SK-N-SH (cell line): ENCODE measurements around the gene PPM1A. TPM values are rescaled to one million over a fixed set of nuclear protein-coding genes. Genes with fewer than 3 reads are reported as not detected.

Experiments used
- CTCF ChIA-PET: fragments of 300-600, 350-600 bp; formaldehyde crosslinking; extraction: SDS; loops from one replicate; lab custom pipeline; 2021; lab: Yijun Ruan, JAX
- POLR2A ChIA-PET: fragments of 350-600 bp; sonication (Branson Sonifier 250); formaldehyde crosslinking; extraction: SDS; loops from one replicate; lab custom pipeline; 2020; ENCODE audit warnings: antibody characterized with exemption, inconsistent platforms; lab: Yijun Ruan, JAX
- DNase-seq: peaks from one replicate; pipeline ENCODE4 v3.0.0; 2012
- H2AFZ ChIP-seq: fragments of 200-600 bp; sonication (generic); 2 replicates; pipeline ENCODE4 v1.8.1; 2016; ENCODE audit warnings: antibody characterized with exemption, mild to moderate bottlenecking, low read depth
- H3F3A ChIP-seq: fragments of 200-600 bp; sonication (generic); replicated peaks from 2 replicates; pipeline ENCODE3; 2016; ENCODE audit warnings: antibody characterized with exemption, mild to moderate bottlenecking; ENCODE audit not compliant: insufficient read depth
- H3K27ac ChIP-seq, 2 experiments: fragments of 200-500 bp in 1 of 2; fragments of 200-600 bp in 1 of 2; sonication (Bioruptor generic) in 1 of 2; sonication (generic), shearing (Covaris generic) in 1 of 2; 2 replicates each; pipeline versions ENCODE4 v1.5.1 to v1.6.1; 2014 to 2016; ENCODE audit warnings: low read depth in 2 of 2, inconsistent platforms in 1 of 2, low read length in 1 of 2, mild to moderate bottlenecking in 1 of 2, mixed read lengths in 1 of 2
- H3K27me3 ChIP-seq: fragments of 200-600 bp; sonication (generic), shearing (Covaris generic); 2 replicates; pipeline ENCODE4 v1.6.1; 2016; ENCODE audit warnings: mixed run types; ENCODE audit not compliant: insufficient read depth
- H3K36me3 ChIP-seq, 2 experiments: fragments of 200-500 bp in 1 of 2; fragments of 200-600 bp in 1 of 2; sonication (Bioruptor generic) in 1 of 2; sonication (generic) in 1 of 2; replicated peaks in 1 of 2; 2 replicates each; pipeline versions ENCODE3 to v1.5.1; 2014 to 2016; ENCODE audit warnings: low read length in 1 of 2, mild to moderate bottlenecking in 1 of 2; ENCODE audit not compliant: insufficient read depth in 2 of 2, control insufficient read depth in 1 of 2
- H3K4me1 ChIP-seq, 2 experiments: fragments of 200-500 bp in 1 of 2; fragments of 200-600 bp in 1 of 2; sonication (Bioruptor generic) in 1 of 2; sonication (generic), shearing (Covaris generic) in 1 of 2; 2 replicates each; pipeline versions ENCODE4 v1.5.1 to v1.6.1; 2014 to 2016; ENCODE audit warnings: low read depth in 1 of 2, low read length in 1 of 2, mixed run types in 1 of 2; ENCODE audit not compliant: insufficient read depth in 2 of 2, control insufficient read depth in 1 of 2
- H3K4me2 ChIP-seq: fragments of 200-600 bp; sonication (generic), shearing (Covaris generic); 2 replicates; pipeline ENCODE4 v1.6.1; 2017; ENCODE audit warnings: mixed run types
- H3K4me3 ChIP-seq, 2 experiments: fragments of 200-500 bp in 1 of 2; fragments of 200-600 bp in 1 of 2; sonication (Bioruptor generic) in 1 of 2; sonication (generic), shearing (Covaris generic) in 1 of 2; 2 replicates each; pipeline versions ENCODE4 v1.5.1 to v1.8.1; 2014 to 2016; ENCODE audit warnings: low read depth in 2 of 2, inconsistent platforms in 1 of 2, low read length in 1 of 2, mild to moderate bottlenecking in 1 of 2, mixed read lengths in 1 of 2, moderate library complexity in 1 of 2
- H3K79me2 ChIP-seq: fragments of 200-600 bp; sonication (generic); 2 replicates; pipeline ENCODE4 v1.8.1; 2017; ENCODE audit warnings: mild to moderate bottlenecking; ENCODE audit not compliant: insufficient read depth
- H3K9ac ChIP-seq: fragments of 200-600 bp; sonication (generic); 2 replicates; pipeline ENCODE4 v1.6.1; 2017; ENCODE audit warnings: mixed run types
- H3K9me2 ChIP-seq: fragments of 200-600 bp; sonication (generic); 2 replicates; pipeline ENCODE4 v1.6.1; 2017; ENCODE audit warnings: mixed run types
- H3K9me3 ChIP-seq: fragments of 200-600 bp; sonication (generic); 2 replicates; pipeline ENCODE4 v1.6.1; 2017; ENCODE audit warnings: mixed run types, mild to moderate bottlenecking, moderate library complexity
- H4K20me1 ChIP-seq: fragments of 200-600 bp; sonication (generic); 2 replicates; pipeline ENCODE4 v1.6.1; 2017; ENCODE audit warnings: mild to moderate bottlenecking, mixed run types; ENCODE audit not compliant: insufficient read depth
- ELF1 ChIP-seq: IDR thresholded peaks from 2 replicates; pipeline ENCODE4 v1.4.0; 2012
- GABPA ChIP-seq: IDR thresholded peaks from 2 replicates; pipeline ENCODE4 v1.4.0; 2012; ENCODE audit warnings: low read depth, mild to moderate bottlenecking
- GATA2 ChIP-seq: sonication (generic); formaldehyde crosslinking; IDR thresholded peaks from 2 replicates; pipeline ENCODE4 v1.5.0; 2020; ENCODE audit warnings: mild to moderate bottlenecking, missing genetic modification reagents
- JUND ChIP-seq: IDR thresholded peaks from 2 replicates; pipeline ENCODE4 v1.4.0; 2012
- MEF2A ChIP-seq: IDR thresholded peaks from 2 replicates; pipeline ENCODE4 v1.4.0; 2012; ENCODE audit warnings: low read depth, borderline replicate concordance
- MXI1 ChIP-seq: IDR thresholded peaks from 2 replicates; pipeline ENCODE4 v1.6.1; 2012; ENCODE audit warnings: mild to moderate bottlenecking, low read depth, low read length, improper control_type of control experiment
- RFX5 ChIP-seq: IDR thresholded peaks from 2 replicates; pipeline ENCODE4 v1.6.1; 2012; ENCODE audit warnings: mild to moderate bottlenecking, improper control_type of control experiment, low read length
- RXRA ChIP-seq: IDR thresholded peaks from 2 replicates; pipeline ENCODE4 v1.4.0; 2012; ENCODE audit warnings: low read depth, mild to moderate bottlenecking, borderline replicate concordance
- SIN3A ChIP-seq: IDR thresholded peaks from 2 replicates; pipeline ENCODE4 v1.6.1; 2012; ENCODE audit warnings: low read depth, mild to moderate bottlenecking, low read length, moderate library complexity, borderline replicate concordance
- WGBS: methylation state at CpG from one replicate; pipeline ENCODE4 v1.1.6; 2017; ENCODE audit warnings: low lambda C conversion rate; 5-methylcytosine and 5-hydroxymethylcytosine counted together
- polyA plus RNA-seq, 3 experiments: library from polyadenylated mRNA; depleted of rRNA; stranded (reverse); fragments of >200 nt; gene quantifications; 2 replicates each; pipeline ENCODE4 v1.2.3, GENCODE V29; 2012
- TF ChIP-seq, protein P1 (sequence below): IDR thresholded peaks from 2 replicates; pipeline ENCODE4 v1.4.0; 2012; ENCODE audit warnings: low read depth
- TF ChIP-seq, protein P2 (sequence below): IDR thresholded peaks from 2 replicates; pipeline ENCODE4 v1.4.0; 2012; ENCODE audit warnings: low read depth, borderline replicate concordance
- TF ChIP-seq, protein P3 (sequence below): fragments of 200-600 bp; sonication (generic); IDR thresholded peaks from 2 replicates; pipeline ENCODE4 v1.6.1; 2017; ENCODE audit warnings: antibody characterized with exemption, mild to moderate bottlenecking, moderate library complexity
- TF ChIP-seq, protein P4 (sequence below): IDR thresholded peaks from 2 replicates; pipeline ENCODE4; 2012

Gene PPM1A
- polyA plus RNA-seq, 1 of the 3 experiments (the other 2 are of a cell fraction) = 12.3 TPM

DNA sequence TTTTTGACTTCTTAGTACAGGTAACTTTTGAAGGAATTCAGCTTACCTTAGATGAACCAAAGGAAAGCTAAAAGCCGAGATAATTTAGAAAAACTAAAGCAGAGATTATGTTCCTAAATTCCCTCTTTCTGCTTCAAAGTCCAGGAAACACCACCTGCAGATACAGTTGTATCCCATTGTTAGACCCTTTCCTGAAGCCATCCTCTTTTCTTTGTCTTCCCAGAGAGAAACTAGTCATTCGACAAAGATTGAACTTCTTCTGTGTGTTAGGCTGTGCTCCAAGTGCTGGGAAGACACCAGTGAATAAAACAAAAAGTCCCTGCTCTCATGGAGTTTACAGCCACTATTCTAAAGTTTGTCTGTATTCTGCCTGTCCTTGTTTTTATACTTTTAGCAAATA lies 29.3 kb downstream of the PPM1A start:
- Histone ChIP-seq H3K79me2 (peaks cover 81% of the 10 kb centered on the region), H3K4me3 (no peak overlapping the region), H3K4me2 (no peak overlapping the region), H3K36me3 (peaks cover 9 to 19% of the 10 kb centered on the region in 2 experiments), H2AFZ (no peak overlapping the region), H3K9me2 (no peaks in the 10 kb centered on the region), H3K27ac (no peak overlapping the region), H4K20me1 (peaks cover 62% of the 10 kb centered on the region), H3K9me3 (no peaks in the 10 kb centered on the region), H3F3A (no peaks in the 10 kb centered on the region), H3K4me1 (peaks cover 0 to 5% of the 10 kb centered on the region in 2 experiments; a peak in 1 of 4 replicates), H3K9ac (no peak overlapping the region), H3K27me3 (no peaks in the 10 kb centered on the region)
- WGBS = 63% methylated on average over 2 of the region's 2 CpGs
- TF ChIP-seq, protein P1, sequence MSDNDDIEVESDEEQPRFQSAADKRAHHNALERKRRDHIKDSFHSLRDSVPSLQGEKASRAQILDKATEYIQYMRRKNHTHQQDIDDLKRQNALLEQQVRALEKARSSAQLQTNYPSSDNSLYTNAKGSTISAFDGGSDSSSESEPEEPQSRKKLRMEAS = no peak
- TF ChIP-seq MEF2A = no peak
- no peak for TF ChIP-seq RFX5
- TF ChIP-seq ELF1 = no peak
- no peak for TF ChIP-seq SIN3A
- TF ChIP-seq GABPA = no peak
- no peak for TF ChIP-seq RXRA
- TF ChIP-seq, protein P2, sequence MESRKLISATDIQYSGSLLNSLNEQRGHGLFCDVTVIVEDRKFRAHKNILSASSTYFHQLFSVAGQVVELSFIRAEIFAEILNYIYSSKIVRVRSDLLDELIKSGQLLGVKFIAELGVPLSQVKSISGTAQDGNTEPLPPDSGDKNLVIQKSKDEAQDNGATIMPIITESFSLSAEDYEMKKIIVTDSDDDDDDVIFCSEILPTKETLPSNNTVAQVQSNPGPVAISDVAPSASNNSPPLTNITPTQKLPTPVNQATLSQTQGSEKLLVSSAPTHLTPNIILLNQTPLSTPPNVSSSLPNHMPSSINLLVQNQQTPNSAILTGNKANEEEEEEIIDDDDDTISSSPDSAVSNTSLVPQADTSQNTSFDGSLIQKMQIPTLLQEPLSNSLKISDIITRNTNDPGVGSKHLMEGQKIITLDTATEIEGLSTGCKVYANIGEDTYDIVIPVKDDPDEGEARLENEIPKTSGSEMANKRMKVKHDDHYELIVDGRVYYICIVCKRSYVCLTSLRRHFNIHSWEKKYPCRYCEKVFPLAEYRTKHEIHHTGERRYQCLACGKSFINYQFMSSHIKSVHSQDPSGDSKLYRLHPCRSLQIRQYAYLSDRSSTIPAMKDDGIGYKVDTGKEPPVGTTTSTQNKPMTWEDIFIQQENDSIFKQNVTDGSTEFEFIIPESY = no peak
- TF ChIP-seq, protein P3, sequence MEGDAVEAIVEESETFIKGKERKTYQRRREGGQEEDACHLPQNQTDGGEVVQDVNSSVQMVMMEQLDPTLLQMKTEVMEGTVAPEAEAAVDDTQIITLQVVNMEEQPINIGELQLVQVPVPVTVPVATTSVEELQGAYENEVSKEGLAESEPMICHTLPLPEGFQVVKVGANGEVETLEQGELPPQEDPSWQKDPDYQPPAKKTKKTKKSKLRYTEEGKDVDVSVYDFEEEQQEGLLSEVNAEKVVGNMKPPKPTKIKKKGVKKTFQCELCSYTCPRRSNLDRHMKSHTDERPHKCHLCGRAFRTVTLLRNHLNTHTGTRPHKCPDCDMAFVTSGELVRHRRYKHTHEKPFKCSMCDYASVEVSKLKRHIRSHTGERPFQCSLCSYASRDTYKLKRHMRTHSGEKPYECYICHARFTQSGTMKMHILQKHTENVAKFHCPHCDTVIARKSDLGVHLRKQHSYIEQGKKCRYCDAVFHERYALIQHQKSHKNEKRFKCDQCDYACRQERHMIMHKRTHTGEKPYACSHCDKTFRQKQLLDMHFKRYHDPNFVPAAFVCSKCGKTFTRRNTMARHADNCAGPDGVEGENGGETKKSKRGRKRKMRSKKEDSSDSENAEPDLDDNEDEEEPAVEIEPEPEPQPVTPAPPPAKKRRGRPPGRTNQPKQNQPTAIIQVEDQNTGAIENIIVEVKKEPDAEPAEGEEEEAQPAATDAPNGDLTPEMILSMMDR = no peak
- no peak for TF ChIP-seq MXI1
- TF ChIP-seq JUND = no peak
- TF ChIP-seq, protein P4, sequence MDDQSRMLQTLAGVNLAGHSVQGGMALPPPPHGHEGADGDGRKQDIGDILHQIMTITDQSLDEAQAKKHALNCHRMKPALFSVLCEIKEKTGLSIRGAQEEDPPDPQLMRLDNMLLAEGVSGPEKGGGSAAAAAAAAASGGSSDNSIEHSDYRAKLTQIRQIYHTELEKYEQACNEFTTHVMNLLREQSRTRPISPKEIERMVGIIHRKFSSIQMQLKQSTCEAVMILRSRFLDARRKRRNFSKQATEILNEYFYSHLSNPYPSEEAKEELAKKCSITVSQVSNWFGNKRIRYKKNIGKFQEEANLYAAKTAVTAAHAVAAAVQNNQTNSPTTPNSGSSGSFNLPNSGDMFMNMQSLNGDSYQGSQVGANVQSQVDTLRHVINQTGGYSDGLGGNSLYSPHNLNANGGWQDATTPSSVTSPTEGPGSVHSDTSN = no peak
- no peak for TF ChIP-seq GATA2 (CRISPR knock-in tag)
- ChIA-PET POLR2A (no interaction called here), CTCF (no interaction called here)
- no peak for DNase-seq

DNA sequence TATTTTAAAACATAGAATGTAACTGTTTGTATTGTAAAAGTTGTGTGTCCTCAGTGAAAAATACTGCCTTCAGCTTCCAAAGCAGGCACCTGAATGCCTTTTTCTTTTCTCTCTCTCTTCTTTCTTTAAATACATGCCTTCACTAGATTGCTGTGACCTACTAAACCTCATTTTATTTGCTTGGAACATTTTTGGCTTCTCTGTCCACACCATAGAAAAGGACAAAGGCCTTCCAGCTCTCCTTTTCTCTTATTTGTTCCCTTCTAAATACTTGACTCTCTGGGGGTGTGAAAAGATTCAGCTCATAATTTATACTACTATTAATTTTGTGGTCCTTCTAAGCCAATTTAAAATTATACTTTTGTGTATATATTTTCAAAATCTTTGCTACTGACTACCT lies 38.4 kb downstream of the PPM1A start:
- no peak overlapping the region for H3K9ac ChIP-seq
- H3F3A ChIP-seq = peaks cover 10% of the 10 kb centered on the region
- peaks cover 65 to 74% of the 10 kb centered on the region in 2 experiments for H3K36me3 ChIP-seq
- H3K4me1 ChIP-seq = peaks cover 0 to 2% of the 10 kb centered on the region in 2 experiments; a peak in 2 of 4 replicates
- TF ChIP-seq, protein P3 = no peak
- H2AFZ ChIP-seq = no peak overlapping the region
- H3K79me2 ChIP-seq = peaks cover 7% of the 10 kb centered on the region; the same call in 1 of the 2 replicates
- ChIA-PET POLR2A (no interaction called here), CTCF (interaction anchor here (1.2 to 1.7 kb wide), 2 partner anchors 63 to 103 kb away, joined by 3 to 5 read pairs; no protein-coding TSS in a partner anchor)
- no peak for DNase-seq
- no peaks in the 10 kb centered on the region for H4K20me1 ChIP-seq
- H3K9me2 ChIP-seq = no peaks in the 10 kb centered on the region; the same call in 1 of the 2 replicates
- no peaks in the 10 kb centered on the region for H3K9me3 ChIP-seq
- no peak overlapping the region for H3K27ac ChIP-seq
- no peak overlapping the region for H3K4me3 ChIP-seq
- H3K4me2 ChIP-seq = no peak overlapping the region
- H3K27me3 ChIP-seq = no peaks in the 10 kb centered on the region
